BLaER1 (cell line): ENCODE measurements around the gene NPHS2.
A peak's percentile ranks its signal among the peaks of the same experiment; 100 is the strongest.

Experiments used
- H3K27ac ChIP-seq: shearing (Covaris generic); formaldehyde crosslinking; 2 replicates; pipeline ENCODE4 v1.8.1; 2022
- H3K27me3 ChIP-seq: shearing (Covaris generic); formaldehyde crosslinking; 2 replicates; pipeline ENCODE4 v1.8.1; 2022
- H3K36me3 ChIP-seq: shearing (Covaris generic); formaldehyde crosslinking; 2 replicates; pipeline ENCODE4 v1.8.1; 2022
- H3K4me1 ChIP-seq: shearing (Covaris generic); formaldehyde crosslinking; 2 replicates; pipeline ENCODE4 v1.8.1; 2022
- H3K4me2 ChIP-seq: shearing (Covaris generic); formaldehyde crosslinking; 2 replicates; pipeline ENCODE4 v1.8.1; 2022
- H3K4me3 ChIP-seq: shearing (Covaris generic); formaldehyde crosslinking; 2 replicates; pipeline ENCODE4 v1.8.1; 2022
- H3K9ac ChIP-seq: shearing (Covaris generic); formaldehyde crosslinking; 2 replicates; pipeline ENCODE4 v1.8.1; 2022
- H3K9me3 ChIP-seq: shearing (Covaris generic); formaldehyde crosslinking; 2 replicates; pipeline ENCODE4 v1.8.1; 2022
- H4K20me1 ChIP-seq: shearing (Covaris generic); formaldehyde crosslinking; 2 replicates; pipeline ENCODE4 v1.8.1; 2022
- Cebpa-rat ChIP-seq: shearing (Covaris generic); IDR thresholded peaks from 2 replicates; pipeline ENCODE4 v1.8.1; 2022

The NPHS2 gene

GRCh38 chr1:179588425-179589024 is 12.8 kb upstream of the NPHS2 start:
- no peak overlapping the region for H3K27ac ChIP-seq
- H3K9ac ChIP-seq: no peak overlapping the region
- no peak overlapping the region for H3K4me2 ChIP-seq
- peaks cover 11% of the 10 kb centered on the region for H3K9me3 ChIP-seq
- H3K36me3 ChIP-seq: no peaks in the 10 kb centered on the region
- H4K20me1 ChIP-seq: no peaks in the 10 kb centered on the region
- no peaks in the 10 kb centered on the region for H3K4me1 ChIP-seq
- no peak overlapping the region for H3K4me3 ChIP-seq
- H3K27me3 ChIP-seq: no peaks in the 10 kb centered on the region
- no peak for TF ChIP-seq Cebpa-rat

GRCh38 chr1:179587336-179587735 is 11.6 kb upstream of the NPHS2 start:
- H3K36me3 ChIP-seq: no peaks in the 10 kb centered on the region
- TF ChIP-seq Cebpa-rat: no peak
- H4K20me1 ChIP-seq: no peaks in the 10 kb centered on the region
- H3K9ac ChIP-seq: no peak overlapping the region
- no peaks in the 10 kb centered on the region for H3K27me3 ChIP-seq
- no peaks in the 10 kb centered on the region for H3K4me1 ChIP-seq
- no peak overlapping the region for H3K27ac ChIP-seq
- no peak overlapping the region for H3K4me3 ChIP-seq
- no peak overlapping the region for H3K4me2 ChIP-seq
- H3K9me3 ChIP-seq: peaks cover 10% of the 10 kb centered on the region

- Histone ChIP-seq H4K20me1 (no peaks in the 10 kb centered on the region), H3K27ac (no peak overlapping the region), H3K4me3 (no peak overlapping the region), H3K4me2 (no peak overlapping the region), H3K4me1 (no peaks in the 10 kb centered on the region), H3K9ac (no peak overlapping the region), H3K36me3 (no peaks in the 10 kb centered on the region), H3K27me3 (no peaks in the 10 kb centered on the region), H3K9me3 (no peaks in the 10 kb centered on the region)
- TF ChIP-seq Cebpa-rat: no peak
Measured at GRCh38 chr1:179586107-179586823, 10.5 kb upstream of the NPHS2 start.

- no peaks in the 10 kb centered on the region for H4K20me1 ChIP-seq
- no peak overlapping the region for H3K4me2 ChIP-seq
- no peak overlapping the region for H3K27ac ChIP-seq
- H3K4me3 ChIP-seq: no peak overlapping the region
- no peaks in the 10 kb centered on the region for H3K9me3 ChIP-seq
- no peaks in the 10 kb centered on the region for H3K27me3 ChIP-seq
- H3K4me1 ChIP-seq: no peaks in the 10 kb centered on the region
- no peaks in the 10 kb centered on the region for H3K36me3 ChIP-seq
- H3K9ac ChIP-seq: no peak overlapping the region
- TF ChIP-seq Cebpa-rat: no peak
Measured at GRCh38 chr1:179583771-179584320, 8.1 kb upstream of the NPHS2 start.

GRCh38 chr1:179576509-179576908 is 761 bp upstream of the NPHS2 start:
- peaks cover 31% of the 10 kb centered on the region for H3K27me3 ChIP-seq
- H3K9ac ChIP-seq: no peak overlapping the region
- H3K36me3 ChIP-seq: no peaks in the 10 kb centered on the region
- no peaks in the 10 kb centered on the region for H3K4me1 ChIP-seq
- H4K20me1 ChIP-seq: no peaks in the 10 kb centered on the region
- no peak for TF ChIP-seq Cebpa-rat
- no peak overlapping the region for H3K4me3 ChIP-seq
- H3K4me2 ChIP-seq: no peak overlapping the region
- peaks cover 18% of the 10 kb centered on the region for H3K9me3 ChIP-seq
- H3K27ac ChIP-seq: no peak overlapping the region

- Histone ChIP-seq H3K4me3 (no peak overlapping the region), H3K36me3 (no peaks in the 10 kb centered on the region), H4K20me1 (no peaks in the 10 kb centered on the region), H3K27me3 (no peaks in the 10 kb centered on the region), H3K27ac (no peak overlapping the region), H3K9ac (no peak overlapping the region), H3K9me3 (no peaks in the 10 kb centered on the region), H3K4me1 (no peaks in the 10 kb centered on the region), H3K4me2 (no peak overlapping the region)
- no peak for TF ChIP-seq Cebpa-rat
Measured at GRCh38 chr1:179558078-179558477, 17.7 kb downstream of the NPHS2 start.

GRCh38 chr1:179554427-179554826 is 21.3 kb downstream of the NPHS2 start:
- Histone ChIP-seq H3K4me2 (no peak overlapping the region), H3K27me3 (no peaks in the 10 kb centered on the region)
- TF ChIP-seq Cebpa-rat: no peak

GRCh38 chr1:179550746-179551682 is 24.7 kb downstream of the NPHS2 start:
- Histone ChIP-seq H3K9ac (no peak overlapping the region), H3K4me3 (no peak overlapping the region), H3K27me3 (no peaks in the 10 kb centered on the region), H3K36me3 (no peaks in the 10 kb centered on the region), H3K4me2 (peak overlapping the region; percentile 48), H4K20me1 (no peaks in the 10 kb centered on the region), H3K27ac (peak overlapping the region; percentile 44; the same call in 1 of the 2 replicates), H3K9me3 (no peaks in the 10 kb centered on the region), H3K4me1 (peaks cover 24% of the 10 kb centered on the region)
- TF ChIP-seq Cebpa-rat: no peak

More at GRCh38 chr1:179554427-179554826, 21.3 kb downstream of the NPHS2 start:
- Histone ChIP-seq H3K4me3 (no peak overlapping the region), H3K36me3 (no peaks in the 10 kb centered on the region), H3K9ac (no peak overlapping the region), H3K4me1 (peaks cover 24% of the 10 kb centered on the region), H3K27ac (no peak overlapping the region), H4K20me1 (no peaks in the 10 kb centered on the region), H3K9me3 (no peaks in the 10 kb centered on the region)

- H3K4me2 ChIP-seq: no peak overlapping the region
- H4K20me1 ChIP-seq: no peaks in the 10 kb centered on the region
- H3K4me3 ChIP-seq: no peak overlapping the region
- H3K9me3 ChIP-seq: no peaks in the 10 kb centered on the region
- H3K27me3 ChIP-seq: no peaks in the 10 kb centered on the region
- TF ChIP-seq Cebpa-rat: no peak
- no peaks in the 10 kb centered on the region for H3K36me3 ChIP-seq
- H3K9ac ChIP-seq: no peak overlapping the region
- no peak overlapping the region for H3K27ac ChIP-seq
- H3K4me1 ChIP-seq: peaks cover 24% of the 10 kb centered on the region
Measured at GRCh38 chr1:179549368-179549700, 26.4 kb downstream of the NPHS2 start.
